ENCODE data around the gene CDK14. TPM values are rescaled to one million over a fixed set of nuclear protein-coding genes. Genes with fewer than 3 reads are reported as not detected.

The CDK14 gene
- total RNA-seq, 1 experiment from 2014 or later, result 39.1 TPM

GRCh38 chr7:90946730-90947501 lies 350.8 kb downstream of the CDK14 start:
- Histone ChIP-seq H3K79me2 (ENCODE audit: low read depth) (no peaks in the 10 kb centered on the region), H3K4me3 (no peak overlapping the region), H3K4me2 (no peak overlapping the region), H3K9me3 (ENCODE audit: insufficient read depth, low read depth) (no peaks in the 10 kb centered on the region), H3K9me2 (ENCODE audit: insufficient read depth) (no peaks in the 10 kb centered on the region), H3K27me3 (ENCODE audit: insufficient read depth, low read depth) (no peaks in the 10 kb centered on the region), H4K20me1 (ENCODE audit: insufficient read depth) (no peaks in the 10 kb centered on the region), H3F3A (ENCODE audit: insufficient read depth, low read depth) (no peaks in the 10 kb centered on the region), H2AFZ (no peak overlapping the region), H3K36me3 (ENCODE audit: low read depth) (no peaks in the 10 kb centered on the region), H3K27ac (no peak overlapping the region), H3K4me1 (replicated peaks; ENCODE audit: insufficient read depth) (no peaks in the 10 kb centered on the region)
- ChIA-PET POLR2A (ENCODE audit: unreplicated experiment) (no interaction called here), CTCF (no interaction called here)
- no peak for DNase-seq
- intact Hi-C loops (cut with micrococcal nuclease; ENCODE audit: unreplicated experiment), result no loop called here
- BruUV-seq (replicated peaks), result no TSS peak
- TF ChIP-seq EZH2 (IDR thresholded peaks at IDR 0.05; ENCODE audit: low read depth) (no peak), CTCF (conservative IDR thresholded peaks at IDR 0.05) (no peak)

DNA sequence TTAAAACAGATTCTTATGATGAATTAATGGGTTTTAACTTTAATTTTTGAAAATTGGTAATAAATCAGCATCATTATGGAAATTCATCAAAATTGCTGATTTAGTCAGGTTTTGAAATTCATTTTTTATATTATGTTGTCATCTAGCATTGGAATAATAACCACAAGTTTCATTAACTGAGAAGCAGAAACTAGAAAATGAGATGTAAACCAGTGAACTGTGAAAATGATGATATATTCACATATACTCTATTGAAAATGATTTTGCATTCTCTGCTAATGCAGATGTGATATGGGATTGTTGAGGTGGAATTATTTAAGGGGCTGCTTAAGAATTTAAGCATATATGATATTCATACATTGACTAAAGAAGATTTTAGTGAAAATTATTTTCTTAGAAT lies 352.0 kb downstream of the CDK14 start:
- Histone ChIP-seq H3F3A (ENCODE audit: insufficient read depth, low read depth) (no peaks in the 10 kb centered on the region), H3K9me2 (ENCODE audit: insufficient read depth) (no peaks in the 10 kb centered on the region), H3K4me1 (replicated peaks; ENCODE audit: insufficient read depth) (no peaks in the 10 kb centered on the region), H3K9me3 (ENCODE audit: insufficient read depth, low read depth) (no peaks in the 10 kb centered on the region), H3K27ac (no peak overlapping the region), H3K27me3 (ENCODE audit: insufficient read depth, low read depth) (no peaks in the 10 kb centered on the region), H2AFZ (no peak overlapping the region), H4K20me1 (ENCODE audit: insufficient read depth) (no peaks in the 10 kb centered on the region), H3K4me3 (no peak overlapping the region), H3K79me2 (ENCODE audit: low read depth) (no peaks in the 10 kb centered on the region), H3K4me2 (no peak overlapping the region), H3K36me3 (ENCODE audit: low read depth) (no peaks in the 10 kb centered on the region)
- BruUV-seq (replicated peaks), result no TSS peak
- POLR2A ChIA-PET (ENCODE audit: unreplicated experiment), result no interaction called here
- CTCF ChIA-PET, result no interaction called here
- TF ChIP-seq EZH2 (IDR thresholded peaks at IDR 0.05; ENCODE audit: low read depth) (no peak), CTCF (conservative IDR thresholded peaks at IDR 0.05) (no peak)
- intact Hi-C loops (cut with micrococcal nuclease; ENCODE audit: unreplicated experiment), result no loop called here
- DNase-seq, result no peak

DNA sequence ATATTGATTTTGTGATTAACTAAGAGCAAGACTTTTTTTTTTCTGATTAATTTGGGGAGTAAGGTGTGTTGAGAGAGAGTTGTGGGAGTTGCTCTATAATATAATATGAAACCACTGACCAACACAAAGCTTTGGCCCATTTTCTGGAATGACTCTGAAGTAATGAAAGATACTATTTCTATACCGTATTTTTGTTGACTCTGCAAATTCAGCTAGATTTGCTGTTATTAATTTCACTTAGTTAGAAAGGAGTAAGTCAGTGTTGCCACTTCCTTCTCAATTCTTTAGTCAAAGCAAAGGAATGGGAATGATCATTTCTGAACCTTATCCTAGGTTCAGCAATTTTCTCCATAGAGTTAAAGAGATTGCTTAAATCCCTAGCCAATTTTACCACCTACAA lies 355.1 kb downstream of the CDK14 start:
- no peaks in the 10 kb centered on the region for H3K9me3 ChIP-seq (ENCODE audit: insufficient read depth, low read depth)
- intact Hi-C loops (cut with micrococcal nuclease; ENCODE audit: unreplicated experiment), result no loop called here

More for the DNA sequence above, 355.1 kb downstream of the CDK14 start:
- H3K4me1 ChIP-seq (replicated peaks; ENCODE audit: insufficient read depth), result no peaks in the 10 kb centered on the region
- POLR2A ChIA-PET (ENCODE audit: unreplicated experiment), result interaction anchor here (0.6 kb wide), 1 partner anchor 27 kb away, joined by 6 read pairs; no protein-coding TSS in a partner anchor
- no peaks in the 10 kb centered on the region for H3K79me2 ChIP-seq (ENCODE audit: low read depth)
- no peaks in the 10 kb centered on the region for H3K27me3 ChIP-seq (ENCODE audit: insufficient read depth, low read depth)
- H3K27ac ChIP-seq, result no peak overlapping the region
- H3K36me3 ChIP-seq (ENCODE audit: low read depth), result no peaks in the 10 kb centered on the region
- DNase-seq, result no peak
- CTCF ChIA-PET, result no interaction called here
- H3K4me3 ChIP-seq, result no peak overlapping the region
- BruUV-seq (replicated peaks), result no TSS peak
- H3F3A ChIP-seq (ENCODE audit: insufficient read depth, low read depth), result no peaks in the 10 kb centered on the region
- H4K20me1 ChIP-seq (ENCODE audit: insufficient read depth), result no peaks in the 10 kb centered on the region
- no peak for TF ChIP-seq CTCF (conservative IDR thresholded peaks at IDR 0.05)
- no peak for TF ChIP-seq EZH2 (IDR thresholded peaks at IDR 0.05; ENCODE audit: low read depth)
- no peaks in the 10 kb centered on the region for H3K9me2 ChIP-seq (ENCODE audit: insufficient read depth)
- H3K4me2 ChIP-seq, result no peak overlapping the region
- no peak overlapping the region for H2AFZ ChIP-seq
